ENCODE measurements around the gene OR2AG1. TPM values are rescaled to one million over a fixed set of nuclear protein-coding genes. Genes with fewer than 3 reads are reported as not detected.
"Not testable (repeated sequence)": the region's sequence is repeated elsewhere in the genome, so short reads cannot be mapped to it uniquely, and the experiment has no call there.

OR2AG1 gene
- total and polyA plus RNA-seq, 10 donors = 0.20 to 0.26 TPM; not detected in 8

- no peak for TF ChIP-seq POLR2A (IDR thresholded peaks at IDR 0.05)
- TF ChIP-seq POLR2AphosphoS5 (IDR thresholded peaks at IDR 0.05) = no peak
- no peak for TF ChIP-seq CTCF (IDR thresholded peaks at IDR 0.05 in 8 of 11, conservative IDR thresholded peaks at IDR 0.05 in 3 of 11)
- H3K27me3 ChIP-seq (replicated peaks in 1 of 7) = no peaks in the 10 kb centered on the region
- H3K4me1 ChIP-seq = no peaks in the 10 kb centered on the region
- H3K27ac ChIP-seq = no peak overlapping the region
- intact Hi-C loops (cut with DNase I; ENCODE audit: low total_unique reads) = no loop called here
- DNase-seq = no peak
- H3K36me3 ChIP-seq = no peaks in the 10 kb centered on the region
- H3K4me3 ChIP-seq = no peak overlapping the region
- 83 to 95% (median 88%) methylated on average over 4 of the region's 4 CpGs for WGBS, 5 donors
- H3K9me3 ChIP-seq = no peaks in the 10 kb centered on the region
These were observed 11.8 kb downstream of the OR2AG1 start for GRCh38 chr11:6794639-6795038.

GRCh38 chr11:6799402-6799801, 16.6 kb downstream of the OR2AG1 start, which contains the start of gene OR6A2:
OR6A2 (minus strand) TSS chr11:6799689; CDS start chr11:6795708, 3,981 bp downstream.
- TF ChIP-seq POLR2AphosphoS5 (IDR thresholded peaks at IDR 0.05) (no peak), POLR2A (IDR thresholded peaks at IDR 0.05) (no peak), CTCF (IDR thresholded peaks at IDR 0.05 in 8 of 11, conservative IDR thresholded peaks at IDR 0.05 in 3 of 11) (no peak)
- no peaks in the 10 kb centered on the region for H3K36me3 ChIP-seq
- no peak for DNase-seq
- H3K27me3 ChIP-seq (replicated peaks in 1 of 7) = peaks cover 0 to 3% (median 0%) of the 10 kb centered on the region in 7 donors
- no peak within 1 kb of the TSS for H3K27ac ChIP-seq
- H3K9me3 ChIP-seq = peaks cover 0 to 20% (median 12%) of the 10 kb centered on the region in 8 donors
- intact Hi-C loops (cut with DNase I; ENCODE audit: low total_unique reads) = no loop called here
- H3K4me3 ChIP-seq = no peak within 1 kb of the TSS
- H3K4me1 ChIP-seq = no peaks in the 10 kb centered on the region
- WGBS, 5 donors = 65 to 93% (median 83%) methylated on average over 1 of the region's 1 CpG

GRCh38 chr11:6801075-6801474, 18.3 kb downstream of the OR2AG1 start:
- intact Hi-C loops (cut with DNase I; ENCODE audit: low total_unique reads); H3K4me3 ChIP-seq; H3K4me1 ChIP-seq; H3K36me3 ChIP-seq; DNase-seq; H3K27ac ChIP-seq; H3K27me3 ChIP-seq (replicated peaks in 1 of 7): not testable (repeated sequence)
- peaks cover 0 to 20% (median 12%) of the 10 kb centered on the region in 8 donors for H3K9me3 ChIP-seq

GRCh38 chr11:6812390-6813005, 29.7 kb downstream of the OR2AG1 start:
- Histone ChIP-seq H3K9me3 (no peaks in the 10 kb centered on the region), H3K4me3 (no peak overlapping the region), H3K27me3 (replicated peaks in 1 of 7) (peaks cover 0 to 32% (median 0%) of the 10 kb centered on the region in 7 donors), H3K4me1 (peaks cover 0 to 5% (median 0%) of the 10 kb centered on the region in 6 donors), H3K27ac (no peak overlapping the region), H3K36me3 (no peaks in the 10 kb centered on the region)
- DNase-seq = no peak
- intact Hi-C loops (cut with DNase I; ENCODE audit: low total_unique reads) = no loop called here
- TF ChIP-seq POLR2A (IDR thresholded peaks at IDR 0.05) = no peak
- TF ChIP-seq CTCF (IDR thresholded peaks at IDR 0.05 in 8 of 11, conservative IDR thresholded peaks at IDR 0.05 in 3 of 11) = peak; percentile 47 to 85 (median 72)
- 15 to 21% (median 17%) methylated on average over 6 of the region's 6 CpGs for WGBS, 5 donors
